ENCODE data around the gene OR52N1. TPM values are rescaled to one million over a fixed set of nuclear protein-coding genes. Genes with fewer than 3 reads are reported as not detected.

The OR52N1 gene
- 0.13 TPM in 1 of 2 replicates, not detected in the other for total RNA-seq

DNA sequence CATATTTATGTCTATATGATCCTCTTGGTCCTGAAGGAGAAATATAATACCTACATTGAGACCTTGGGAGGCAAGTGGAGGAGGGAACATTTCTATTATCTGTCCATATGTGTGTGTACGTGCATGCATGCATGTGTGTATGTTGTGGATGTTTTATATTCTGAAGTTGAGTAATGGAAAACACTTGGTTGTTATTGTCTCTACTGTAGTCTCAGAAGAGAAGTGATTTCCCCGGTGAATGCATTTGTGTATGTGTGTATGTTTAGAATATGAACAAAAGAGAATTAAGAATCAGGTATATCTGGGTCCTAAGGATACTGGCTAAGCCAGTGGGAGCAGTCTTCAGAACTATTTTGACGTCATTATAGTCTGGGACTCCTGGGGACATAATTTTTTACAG, at the start of gene OR52N1:
Gene OR52N1, minus strand, starts transcription at position 101 of the 400 bp plus-strand sequence. CDS start 2,449 bp downstream, outside the sequence.
- no peak for DNase-seq (ENCODE audit: low read depth)
- Histone ChIP-seq H3K27me3 (ENCODE audit: control insufficient read depth, insufficient read depth, low read length) (no peaks in the 10 kb centered on the region), H3K4me3 (ENCODE audit: low read depth, low read length) (no peak within 1 kb of the TSS), H3K36me3 (ENCODE audit: control insufficient read depth, insufficient read depth, low read length) (no peaks in the 10 kb centered on the region)
- FAIRE-seq: no peak
- TF ChIP-seq, protein P1, sequence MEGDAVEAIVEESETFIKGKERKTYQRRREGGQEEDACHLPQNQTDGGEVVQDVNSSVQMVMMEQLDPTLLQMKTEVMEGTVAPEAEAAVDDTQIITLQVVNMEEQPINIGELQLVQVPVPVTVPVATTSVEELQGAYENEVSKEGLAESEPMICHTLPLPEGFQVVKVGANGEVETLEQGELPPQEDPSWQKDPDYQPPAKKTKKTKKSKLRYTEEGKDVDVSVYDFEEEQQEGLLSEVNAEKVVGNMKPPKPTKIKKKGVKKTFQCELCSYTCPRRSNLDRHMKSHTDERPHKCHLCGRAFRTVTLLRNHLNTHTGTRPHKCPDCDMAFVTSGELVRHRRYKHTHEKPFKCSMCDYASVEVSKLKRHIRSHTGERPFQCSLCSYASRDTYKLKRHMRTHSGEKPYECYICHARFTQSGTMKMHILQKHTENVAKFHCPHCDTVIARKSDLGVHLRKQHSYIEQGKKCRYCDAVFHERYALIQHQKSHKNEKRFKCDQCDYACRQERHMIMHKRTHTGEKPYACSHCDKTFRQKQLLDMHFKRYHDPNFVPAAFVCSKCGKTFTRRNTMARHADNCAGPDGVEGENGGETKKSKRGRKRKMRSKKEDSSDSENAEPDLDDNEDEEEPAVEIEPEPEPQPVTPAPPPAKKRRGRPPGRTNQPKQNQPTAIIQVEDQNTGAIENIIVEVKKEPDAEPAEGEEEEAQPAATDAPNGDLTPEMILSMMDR (IDR thresholded peaks at IDR 0.05; ENCODE audit: insufficient read depth, low read length, severe bottlenecking): no peak

DNA sequence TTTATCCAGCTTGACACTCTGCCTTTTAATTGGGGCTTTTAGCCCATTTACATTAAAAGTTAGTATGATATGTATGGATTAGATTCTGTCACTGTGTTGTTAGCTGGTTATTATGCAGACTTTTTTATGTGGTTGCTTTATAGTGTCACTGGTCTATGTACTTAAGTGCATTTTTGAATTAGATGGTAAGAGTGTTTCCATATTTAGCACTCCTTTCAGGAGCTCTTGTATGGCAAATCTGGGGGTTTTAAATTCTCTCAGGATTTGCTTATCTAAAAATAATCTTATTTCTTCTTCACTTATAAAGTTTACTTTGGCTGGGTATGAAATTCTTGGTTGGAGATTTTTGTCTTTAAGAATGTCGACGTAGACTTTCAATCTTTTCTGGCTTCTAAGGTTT, 46.6 kb upstream of the OR52N1 start:
- DNase-seq (ENCODE audit: low read depth): no peak
- FAIRE-seq: no peak
- Histone ChIP-seq H3K27me3 (ENCODE audit: control insufficient read depth, insufficient read depth, low read length) (no peaks in the 10 kb centered on the region), H3K4me3 (ENCODE audit: low read depth, low read length) (no peak overlapping the region), H3K36me3 (ENCODE audit: control insufficient read depth, insufficient read depth, low read length) (no peaks in the 10 kb centered on the region)
- TF ChIP-seq, protein P1 (IDR thresholded peaks at IDR 0.05; ENCODE audit: insufficient read depth, low read length, severe bottlenecking): no peak

DNA sequence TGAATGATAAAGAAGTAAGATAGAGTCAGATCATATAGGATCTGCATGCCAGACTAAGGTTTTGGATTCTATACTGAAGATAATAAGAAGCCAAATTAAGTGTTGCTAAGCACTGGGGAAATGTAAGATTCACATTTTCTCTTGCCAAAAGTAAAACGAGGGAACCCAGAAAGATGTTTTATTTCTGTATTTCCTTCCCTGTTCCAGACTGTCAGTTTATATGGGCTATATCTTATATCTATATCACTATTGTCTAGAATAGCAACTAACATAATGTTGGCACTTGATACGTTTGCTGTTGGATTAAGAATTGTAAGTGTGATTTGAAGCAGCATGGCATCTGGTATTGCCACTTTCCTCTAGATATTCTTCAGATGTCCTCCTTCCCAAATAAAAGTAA, 42.4 kb upstream of the OR52N1 start:
- TF ChIP-seq, protein P1 (IDR thresholded peaks at IDR 0.05; ENCODE audit: insufficient read depth, low read length, severe bottlenecking): no peak
- FAIRE-seq: no peak
- no peaks in the 10 kb centered on the region for H3K27me3 ChIP-seq (ENCODE audit: control insufficient read depth, insufficient read depth, low read length)
- no peak for DNase-seq (ENCODE audit: low read depth)
- no peak overlapping the region for H3K4me3 ChIP-seq (ENCODE audit: low read depth, low read length)
- H3K36me3 ChIP-seq (ENCODE audit: control insufficient read depth, insufficient read depth, low read length): no peaks in the 10 kb centered on the region

DNA sequence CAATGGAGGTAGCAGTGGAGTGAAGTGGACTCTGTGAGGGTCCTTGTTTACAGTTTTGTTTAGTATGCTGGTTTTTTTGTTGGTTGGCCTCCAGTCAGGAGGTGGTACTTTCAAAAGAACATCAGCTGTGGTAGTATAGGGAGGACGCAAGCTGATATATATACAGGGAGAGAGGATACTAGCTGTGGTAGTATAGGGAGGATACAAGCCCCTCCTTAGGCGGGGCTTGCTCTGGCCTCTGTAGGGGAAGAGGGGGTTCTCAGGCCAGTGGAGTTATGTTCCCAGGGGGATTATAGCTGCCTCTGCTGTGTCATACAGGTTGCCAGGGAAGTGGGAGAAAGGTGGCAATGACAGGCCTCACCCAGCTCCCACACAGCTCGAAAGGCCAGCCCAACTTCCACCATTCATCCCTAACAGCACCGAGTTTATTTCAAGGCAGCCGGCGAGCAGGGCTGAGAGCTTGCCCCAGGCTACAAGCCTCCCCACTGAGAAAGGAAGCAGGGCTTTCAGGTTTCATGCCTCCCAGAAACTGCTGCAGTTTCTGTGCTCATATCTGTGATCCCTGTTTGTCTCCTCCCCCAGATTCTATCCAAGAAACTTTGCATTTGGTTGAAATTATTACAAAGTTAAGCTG, 40.2 kb upstream of the OR52N1 start:
- H3K36me3 ChIP-seq (ENCODE audit: control insufficient read depth, insufficient read depth, low read length): no peaks in the 10 kb centered on the region
- H3K4me3 ChIP-seq (ENCODE audit: low read depth, low read length): no peak overlapping the region
- H3K27me3 ChIP-seq (ENCODE audit: control insufficient read depth, insufficient read depth, low read length): no peaks in the 10 kb centered on the region
- FAIRE-seq (no peak), DNase-seq (ENCODE audit: low read depth) (no peak)
- TF ChIP-seq, protein P1 (IDR thresholded peaks at IDR 0.05; ENCODE audit: insufficient read depth, low read length, severe bottlenecking): no peak

DNA sequence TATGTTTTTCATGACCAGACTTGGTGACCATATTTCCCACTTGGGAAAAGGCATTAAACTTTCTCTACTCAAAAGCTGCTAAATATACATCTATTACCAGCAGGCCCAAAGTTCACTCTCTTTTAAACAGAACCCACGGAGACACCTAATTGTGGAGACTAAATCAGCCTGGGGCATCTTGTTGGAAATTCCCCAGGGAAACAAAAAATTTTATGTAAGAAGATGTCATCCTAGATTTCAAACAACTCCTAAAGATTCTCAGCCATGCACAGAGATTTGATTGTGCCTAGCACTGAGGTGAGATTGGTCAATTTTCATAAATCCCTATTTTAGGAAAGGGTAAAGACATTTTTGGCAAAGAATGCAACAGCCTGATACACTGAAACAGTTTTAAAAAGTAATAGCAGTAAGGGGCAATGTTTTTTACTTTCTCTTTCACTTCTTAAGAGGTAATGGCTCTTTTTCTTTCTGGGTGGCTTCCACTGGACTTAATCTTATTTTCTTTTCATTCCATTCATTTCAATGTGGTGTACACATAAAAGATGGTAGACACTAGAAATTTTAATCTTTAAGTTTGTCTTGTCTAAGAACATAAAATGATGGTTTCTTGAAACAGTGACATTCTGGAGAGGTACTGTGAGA, 27.3 kb upstream of the OR52N1 start:
- TF ChIP-seq, protein P1 (IDR thresholded peaks at IDR 0.05; ENCODE audit: insufficient read depth, low read length, severe bottlenecking): no peak
- no peak for FAIRE-seq
- DNase-seq (ENCODE audit: low read depth): no peak

More for the DNA sequence above, 27.3 kb upstream of the OR52N1 start:
- Histone ChIP-seq H3K36me3 (ENCODE audit: control insufficient read depth, insufficient read depth, low read length) (no peaks in the 10 kb centered on the region), H3K27me3 (ENCODE audit: control insufficient read depth, insufficient read depth, low read length) (no peaks in the 10 kb centered on the region), H3K4me3 (ENCODE audit: low read depth, low read length) (no peak overlapping the region)
